HG03439 (cell line): Measurements from ENCODE around the gene SLC25A51.

Source experiments
- ATAC-seq: cut with Tn5 transposase; IDR thresholded peaks from one replicate; pipeline ENCODE4 v1.9.1; 2021; ENCODE audit warnings: mild to moderate bottlenecking, moderate library complexity; ENCODE audit not compliant: unreplicated experiment

The SLC25A51 gene

DNA sequence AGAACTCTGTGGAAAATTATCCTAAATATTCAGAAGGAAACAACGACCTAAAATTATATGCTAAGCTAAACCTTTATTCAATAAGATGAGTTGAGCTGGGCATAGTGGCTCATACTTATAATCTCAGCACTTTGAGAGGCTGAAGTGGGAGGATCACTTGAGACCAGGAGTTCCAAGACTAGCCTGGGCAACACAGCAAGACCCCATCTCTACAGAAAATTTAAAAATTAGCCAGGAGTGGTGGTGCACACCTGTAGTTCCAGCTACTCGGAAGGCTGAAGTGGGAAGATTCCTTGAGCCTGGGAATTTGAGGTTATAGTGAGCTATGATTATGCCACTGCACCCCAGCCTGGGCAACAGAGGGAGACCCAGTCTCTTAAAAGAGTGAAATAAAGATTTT, 51.7 kb downstream of the SLC25A51 start:
- no peak for ATAC-seq

DNA sequence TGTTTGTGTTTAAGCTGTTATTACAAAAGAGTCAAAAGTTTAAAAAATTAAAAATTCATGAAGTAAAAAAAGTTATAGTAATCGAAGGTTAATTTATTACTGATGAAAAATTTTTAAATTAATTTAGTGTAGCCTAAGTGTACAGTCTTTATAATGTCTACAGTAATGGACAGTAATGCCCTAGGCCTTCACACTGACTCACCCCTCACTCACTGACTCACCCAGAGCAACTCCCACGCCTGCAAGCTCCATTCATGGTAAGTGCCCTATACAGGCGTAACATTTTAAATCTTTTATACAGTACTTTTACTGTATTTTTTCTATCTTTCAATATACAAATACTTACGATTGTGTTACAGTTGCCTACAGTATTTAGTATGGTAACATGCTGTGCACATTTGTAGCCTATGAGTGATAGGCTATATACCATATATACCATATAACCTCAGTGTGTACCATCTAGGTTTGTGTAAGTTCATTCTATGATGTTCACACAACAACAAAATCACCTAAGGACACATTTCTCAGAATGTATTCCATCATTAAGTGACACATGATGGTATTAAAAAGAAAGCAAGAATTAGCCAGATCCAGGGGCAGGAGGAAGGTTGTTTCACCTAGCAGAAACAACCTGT, 63.2 kb downstream of the SLC25A51 start:
- no peak for ATAC-seq

DNA sequence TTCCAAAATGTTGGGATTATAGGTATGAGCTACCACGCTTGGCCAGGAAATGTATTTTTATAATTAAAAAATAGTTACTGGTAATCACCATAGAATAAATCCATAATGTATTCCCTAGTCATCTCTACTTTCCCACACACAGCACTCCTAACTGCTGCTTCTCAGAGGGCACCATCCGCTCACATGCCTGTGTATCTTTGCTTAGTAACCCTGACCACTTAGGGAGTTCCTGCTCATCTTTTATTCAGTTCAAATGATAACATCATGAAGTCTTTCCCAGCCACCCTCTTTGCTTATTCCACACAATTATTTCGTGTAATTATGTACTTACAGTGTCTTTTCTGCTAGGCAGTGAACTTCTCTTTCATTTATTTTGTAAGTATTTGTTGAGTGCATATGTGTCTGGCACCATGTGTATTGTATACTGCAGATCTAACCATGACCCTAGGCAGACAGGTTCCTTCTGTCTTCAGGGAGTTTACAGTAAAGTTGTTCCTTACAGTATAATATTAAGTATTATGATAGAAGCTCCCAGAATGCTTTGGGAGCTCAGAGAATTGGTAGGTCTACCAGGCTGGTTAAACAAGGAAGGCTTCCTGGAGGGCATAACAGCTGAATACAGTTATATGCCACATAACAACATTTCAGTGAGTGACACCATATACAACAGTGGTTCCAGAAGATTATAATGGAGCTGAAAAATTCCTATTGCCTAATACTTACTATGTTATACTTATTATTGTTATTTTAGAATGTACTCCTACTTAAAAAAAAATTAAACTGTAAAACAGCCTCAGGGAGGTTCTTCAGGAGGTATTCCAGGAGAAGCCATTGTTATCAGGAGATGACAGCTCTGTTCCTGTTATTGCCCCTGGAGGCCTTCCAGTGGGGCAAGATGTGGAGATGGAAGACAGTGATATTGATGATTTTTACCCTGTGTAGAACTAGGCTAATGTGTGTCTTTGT, 64.1 kb downstream of the SLC25A51 start:
- no peak for ATAC-seq
